HG03064 (cell line): Measurements from ENCODE around the gene ACACA.
"Not testable (repeated sequence)": the region's sequence is repeated elsewhere in the genome, so short reads cannot be mapped to it uniquely, and the experiment has no call there.

Experiments used
- ATAC-seq: cut with Tn5 transposase; IDR thresholded peaks from one replicate; pipeline ENCODE4 v1.9.1; 2021; ENCODE audit warnings: low read depth; ENCODE audit not compliant: unreplicated experiment

Gene ACACA

GRCh38 chr17:37086334-37086733 is 320.3 kb downstream of the ACACA start:
- ATAC-seq, result no peak

GRCh38 chr17:37084372-37084771 is 322.3 kb downstream of the ACACA start:
- no peak for ATAC-seq

- no peak for ATAC-seq
Measured at GRCh38 chr17:37083456-37083855, 323.2 kb downstream of the ACACA start.

- ATAC-seq, result no peak
Measured at GRCh38 chr17:37082985-37083384, 323.7 kb downstream of the ACACA start.

GRCh38 chr17:37082311-37082860 is 324.2 kb downstream of the ACACA start:
- no peak for ATAC-seq

- no peak for ATAC-seq
Measured at GRCh38 chr17:37081287-37081686, 325.3 kb downstream of the ACACA start.

- no peak for ATAC-seq
Measured at GRCh38 chr17:37079735-37080134, 326.9 kb downstream of the ACACA start.

- no peak for ATAC-seq
Measured at GRCh38 chr17:37079065-37079708, 327.4 kb downstream of the ACACA start.

GRCh38 chr17:37073464-37073863 is 333.2 kb downstream of the ACACA start:
- ATAC-seq, result not testable (repeated sequence)

GRCh38 chr17:37069087-37069486 is 337.5 kb downstream of the ACACA start:
- ATAC-seq, result no peak

GRCh38 chr17:37068266-37068665 is 338.4 kb downstream of the ACACA start:
- ATAC-seq, result no peak

- no peak for ATAC-seq
Measured at GRCh38 chr17:37067555-37068111, 339.0 kb downstream of the ACACA start.

GRCh38 chr17:37066322-37067255 is 340.0 kb downstream of the ACACA start:
- ATAC-seq, result no peak

- ATAC-seq, result no peak
Measured at GRCh38 chr17:37065486-37066321, 340.9 kb downstream of the ACACA start.

- ATAC-seq, result no peak
Measured at GRCh38 chr17:37064956-37065355, 341.7 kb downstream of the ACACA start.

- ATAC-seq, result no peak
Measured at GRCh38 chr17:37064206-37064605, 342.4 kb downstream of the ACACA start.

- no peak for ATAC-seq
Measured at GRCh38 chr17:37062021-37062420, 344.6 kb downstream of the ACACA start.

GRCh38 chr17:37060928-37061327 is 345.7 kb downstream of the ACACA start:
- ATAC-seq, result no peak

- ATAC-seq, result no peak
Measured at GRCh38 chr17:37060094-37060493, 346.5 kb downstream of the ACACA start.

GRCh38 chr17:37059493-37059892 is 347.1 kb downstream of the ACACA start:
- ATAC-seq, result no peak
